ENCODE results near the gene CDHR2. TPM values are rescaled to one million over a fixed set of nuclear protein-coding genes. Genes with fewer than 3 reads are reported as not detected.
"Not testable (repeated sequence)": the region's sequence is repeated elsewhere in the genome, so short reads cannot be mapped to it uniquely, and the experiment has no call there.

The CDHR2 gene
- total and polyA plus RNA-seq, 2 experiments from 2014 or later: not detected

- DNase-seq: peak; percentile 51
- in situ Hi-C loops (cut with MboI): no loop called here
- Histone ChIP-seq H3K79me2 (ENCODE audit: insufficient read depth) (no peaks in the 10 kb centered on the region), H3K9ac (no peak overlapping the region), H4K20me1 (ENCODE audit: insufficient read depth) (no peaks in the 10 kb centered on the region), H3K36me3 (ENCODE audit: low read depth) (no peaks in the 10 kb centered on the region), H3K27ac (no peak overlapping the region), H3K4me3 (peak overlapping the region; percentile 40; the same call in 1 of the 2 replicates), H3K4me2 (ENCODE audit: unreplicated experiment) (no peak overlapping the region), H2AFZ (no peak overlapping the region), H3K27me3 (replicated peaks; ENCODE audit: insufficient read depth) (no peaks in the 10 kb centered on the region), H3F3A (ENCODE audit: insufficient read depth) (no peaks in the 10 kb centered on the region), H3K9me2 (ENCODE audit: insufficient read depth) (no peaks in the 10 kb centered on the region), H3K4me1 (ENCODE audit: insufficient read depth) (no peaks in the 10 kb centered on the region), H3K9me3 (ENCODE audit: low read depth) (no peaks in the 10 kb centered on the region)
- WGBS, 2 experiments (ENCODE audit: low coverage in 1 of 2, low lambda C conversion rate in 2 of 2, missing lambda C conversion rate in 2 of 2): 29 to 41% methylated on average over 56 to 87 of the region's 98 CpGs
- TF ChIP-seq EZH2phosphoT487 (IDR thresholded peaks at IDR 0.05; ENCODE audit: insufficient read depth, low read depth) (no peak), EZH2 (IDR thresholded peaks at IDR 0.05; ENCODE audit: insufficient read depth, poor library complexity, severe bottlenecking) (no peak)
Measured at GRCh38 chr5:176596689-176597416, 47.7 kb downstream of the CDHR2 start.

- no peaks in the 10 kb centered on the region for H3K27me3 ChIP-seq (replicated peaks; ENCODE audit: insufficient read depth)
- no peaks in the 10 kb centered on the region for H3K9me3 ChIP-seq (ENCODE audit: low read depth)
- in situ Hi-C loops (cut with MboI): no loop called here
- no peak overlapping the region for H3K4me3 ChIP-seq
- H3K9ac ChIP-seq: no peak overlapping the region
- WGBS, 2 experiments (ENCODE audit: low coverage in 1 of 2, low lambda C conversion rate in 2 of 2, missing lambda C conversion rate in 2 of 2): 76 to 82% methylated on average over 44 to 45 of the region's 47 CpGs
- no peak overlapping the region for H3K27ac ChIP-seq
- no peak overlapping the region for H2AFZ ChIP-seq
- H3K4me1 ChIP-seq (ENCODE audit: insufficient read depth): no peaks in the 10 kb centered on the region
- no peaks in the 10 kb centered on the region for H3K9me2 ChIP-seq (ENCODE audit: insufficient read depth)
- H3F3A ChIP-seq (ENCODE audit: insufficient read depth): no peaks in the 10 kb centered on the region
- DNase-seq: no peak
- H3K36me3 ChIP-seq (ENCODE audit: low read depth): no peaks in the 10 kb centered on the region
- H3K4me2 ChIP-seq (ENCODE audit: unreplicated experiment): no peak overlapping the region
- no peaks in the 10 kb centered on the region for H4K20me1 ChIP-seq (ENCODE audit: insufficient read depth)
- no peaks in the 10 kb centered on the region for H3K79me2 ChIP-seq (ENCODE audit: insufficient read depth)
- no peak for TF ChIP-seq EZH2phosphoT487 (IDR thresholded peaks at IDR 0.05; ENCODE audit: insufficient read depth, low read depth)
- TF ChIP-seq EZH2 (IDR thresholded peaks at IDR 0.05; ENCODE audit: insufficient read depth, poor library complexity, severe bottlenecking): no peak
Measured at GRCh38 chr5:176597417-176598389, 48.6 kb downstream of the CDHR2 start.

- H3K9me2 ChIP-seq (ENCODE audit: insufficient read depth); H3K79me2 ChIP-seq (ENCODE audit: insufficient read depth); H2AFZ ChIP-seq; H3K4me2 ChIP-seq (ENCODE audit: unreplicated experiment); H3K9ac ChIP-seq; H3K4me3 ChIP-seq; H3K36me3 ChIP-seq (ENCODE audit: low read depth); H3K9me3 ChIP-seq (ENCODE audit: low read depth); H3K4me1 ChIP-seq (ENCODE audit: insufficient read depth); H3K27ac ChIP-seq; H3F3A ChIP-seq (ENCODE audit: insufficient read depth); H4K20me1 ChIP-seq (ENCODE audit: insufficient read depth); H3K27me3 ChIP-seq (replicated peaks; ENCODE audit: insufficient read depth); in situ Hi-C loops (cut with MboI): not testable (repeated sequence)
- 73 to 74% methylated on average over 19 of the region's 19 CpGs for WGBS, 2 experiments (ENCODE audit: low coverage in 1 of 2, low lambda C conversion rate in 2 of 2, missing lambda C conversion rate in 2 of 2)
- DNase-seq: peak; percentile 21
Measured at GRCh38 chr5:176599749-176600430, 50.7 kb downstream of the CDHR2 start.

- no peak overlapping the region for H3K4me3 ChIP-seq
- TF ChIP-seq EZH2phosphoT487 (IDR thresholded peaks at IDR 0.05; ENCODE audit: insufficient read depth, low read depth) (no peak), EZH2 (IDR thresholded peaks at IDR 0.05; ENCODE audit: insufficient read depth, poor library complexity, severe bottlenecking) (no peak)
- no peaks in the 10 kb centered on the region for H3K4me1 ChIP-seq (ENCODE audit: insufficient read depth)
- H3K9me2 ChIP-seq (ENCODE audit: insufficient read depth): no peaks in the 10 kb centered on the region
- no peaks in the 10 kb centered on the region for H3K79me2 ChIP-seq (ENCODE audit: insufficient read depth)
- H3K27ac ChIP-seq: no peak overlapping the region
- no peaks in the 10 kb centered on the region for H3K27me3 ChIP-seq (replicated peaks; ENCODE audit: insufficient read depth)
- H2AFZ ChIP-seq: no peak overlapping the region
- no peaks in the 10 kb centered on the region for H3K36me3 ChIP-seq (ENCODE audit: low read depth)
- WGBS, 2 experiments (ENCODE audit: low coverage in 1 of 2, low lambda C conversion rate in 2 of 2, missing lambda C conversion rate in 2 of 2): 84 to 92% methylated on average over 12 of the region's 12 CpGs
- H3K9ac ChIP-seq: no peak overlapping the region
- H4K20me1 ChIP-seq (ENCODE audit: insufficient read depth): no peaks in the 10 kb centered on the region
- no peak overlapping the region for H3K4me2 ChIP-seq (ENCODE audit: unreplicated experiment)
- no peaks in the 10 kb centered on the region for H3K9me3 ChIP-seq (ENCODE audit: low read depth)
- no peak for DNase-seq
- H3F3A ChIP-seq (ENCODE audit: insufficient read depth): no peaks in the 10 kb centered on the region
- in situ Hi-C loops (cut with MboI): no loop called here
Measured at GRCh38 chr5:176601901-176602482, 52.9 kb downstream of the CDHR2 start.
